Lower leg skin (tissue), 4 donors: Measurements from ENCODE around the gene IDI2. TPM values are rescaled to one million over a fixed set of nuclear protein-coding genes. Genes with fewer than 3 reads are reported as not detected.

Source experiments
- DNase-seq, 2 donors: peaks; one replicate each; pipeline ENCODE4 v3.0.0-alpha.2; 2019; ENCODE audit warnings: low spot score in 2 of 2
- H3K4me3 ChIP-seq: fragments of 200-600 bp; sonication (generic); 2 replicates; pipeline ENCODE4 v1.5.1; 2017; ENCODE audit warnings: mild to moderate bottlenecking, low read depth; ENCODE audit not compliant: poor library complexity, severe bottlenecking
- POLR2A ChIP-seq, 2 donors: fragments of 450-650 bp; IDR thresholded peaks; one replicate each; pipeline ENCODE4 v1.6.1; 2016 to 2017; ENCODE audit warnings: antibody characterized with exemption in 2 of 2, mild to moderate bottlenecking in 1 of 2, moderate library complexity in 1 of 2
- WGBS, 2 donors: methylation state at CpG; one replicate each; pipeline ENCODE4 v1.1.5; 2018; 5-methylcytosine and 5-hydroxymethylcytosine counted together
- intact Hi-C: fragments of 100-400 bp; cut with DNase I; formaldehyde crosslinking; loops from one replicate; pipeline ENCODE4 v1.15.0; 2023; ENCODE audit warnings: low total_unique reads
- total RNA-seq, 4 donors: library from RNA; depleted of rRNA; stranded (reverse); fragments of >200 nt; gene quantifications; one replicate each; pipeline ENCODE4 v1.1.0, GENCODE V29; 2016
- TF ChIP-seq, protein P1 (sequence below), 3 donors: fragments of 450-650 bp; IDR thresholded peaks; one replicate each; pipeline ENCODE4 v1.5.1; 2016; ENCODE audit warnings: antibody characterized with exemption in 3 of 3, mild to moderate bottlenecking in 3 of 3, moderate library complexity in 2 of 3

IDI2 gene
- total RNA-seq, 4 donors from 2014 or later, result not detected

DNA sequence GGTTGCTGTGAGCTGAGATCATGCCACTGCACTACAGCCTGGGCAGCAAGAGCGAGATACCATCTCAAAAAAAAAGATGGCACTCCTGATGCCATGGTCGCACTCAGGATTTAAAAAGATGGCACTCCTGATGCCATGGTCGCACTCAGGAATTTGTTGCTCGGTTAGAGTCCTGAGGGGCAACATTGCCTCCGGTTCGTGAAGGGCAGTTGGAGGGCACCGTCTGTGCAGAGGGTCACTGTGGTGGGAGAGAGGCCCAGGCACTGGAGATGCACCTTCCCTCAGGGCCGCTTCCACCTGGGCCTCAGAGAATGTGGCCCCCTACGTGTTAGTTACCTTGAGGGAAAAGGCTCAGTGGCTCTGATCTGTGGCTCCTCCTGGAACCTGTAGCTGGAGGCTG, 19.1 kb downstream of the IDI2 start:
- intact Hi-C loops, result no loop called here
- DNase-seq, result no peak
- no peak overlapping the region for H3K4me3 ChIP-seq
- WGBS, 2 donors, result 95% methylated on average over 9 of the region's 9 CpGs
- TF ChIP-seq, protein P1, sequence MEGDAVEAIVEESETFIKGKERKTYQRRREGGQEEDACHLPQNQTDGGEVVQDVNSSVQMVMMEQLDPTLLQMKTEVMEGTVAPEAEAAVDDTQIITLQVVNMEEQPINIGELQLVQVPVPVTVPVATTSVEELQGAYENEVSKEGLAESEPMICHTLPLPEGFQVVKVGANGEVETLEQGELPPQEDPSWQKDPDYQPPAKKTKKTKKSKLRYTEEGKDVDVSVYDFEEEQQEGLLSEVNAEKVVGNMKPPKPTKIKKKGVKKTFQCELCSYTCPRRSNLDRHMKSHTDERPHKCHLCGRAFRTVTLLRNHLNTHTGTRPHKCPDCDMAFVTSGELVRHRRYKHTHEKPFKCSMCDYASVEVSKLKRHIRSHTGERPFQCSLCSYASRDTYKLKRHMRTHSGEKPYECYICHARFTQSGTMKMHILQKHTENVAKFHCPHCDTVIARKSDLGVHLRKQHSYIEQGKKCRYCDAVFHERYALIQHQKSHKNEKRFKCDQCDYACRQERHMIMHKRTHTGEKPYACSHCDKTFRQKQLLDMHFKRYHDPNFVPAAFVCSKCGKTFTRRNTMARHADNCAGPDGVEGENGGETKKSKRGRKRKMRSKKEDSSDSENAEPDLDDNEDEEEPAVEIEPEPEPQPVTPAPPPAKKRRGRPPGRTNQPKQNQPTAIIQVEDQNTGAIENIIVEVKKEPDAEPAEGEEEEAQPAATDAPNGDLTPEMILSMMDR (IDR thresholded peaks at IDR 0.05), result no peak
- TF ChIP-seq POLR2A (IDR thresholded peaks at IDR 0.05), result no peak

DNA sequence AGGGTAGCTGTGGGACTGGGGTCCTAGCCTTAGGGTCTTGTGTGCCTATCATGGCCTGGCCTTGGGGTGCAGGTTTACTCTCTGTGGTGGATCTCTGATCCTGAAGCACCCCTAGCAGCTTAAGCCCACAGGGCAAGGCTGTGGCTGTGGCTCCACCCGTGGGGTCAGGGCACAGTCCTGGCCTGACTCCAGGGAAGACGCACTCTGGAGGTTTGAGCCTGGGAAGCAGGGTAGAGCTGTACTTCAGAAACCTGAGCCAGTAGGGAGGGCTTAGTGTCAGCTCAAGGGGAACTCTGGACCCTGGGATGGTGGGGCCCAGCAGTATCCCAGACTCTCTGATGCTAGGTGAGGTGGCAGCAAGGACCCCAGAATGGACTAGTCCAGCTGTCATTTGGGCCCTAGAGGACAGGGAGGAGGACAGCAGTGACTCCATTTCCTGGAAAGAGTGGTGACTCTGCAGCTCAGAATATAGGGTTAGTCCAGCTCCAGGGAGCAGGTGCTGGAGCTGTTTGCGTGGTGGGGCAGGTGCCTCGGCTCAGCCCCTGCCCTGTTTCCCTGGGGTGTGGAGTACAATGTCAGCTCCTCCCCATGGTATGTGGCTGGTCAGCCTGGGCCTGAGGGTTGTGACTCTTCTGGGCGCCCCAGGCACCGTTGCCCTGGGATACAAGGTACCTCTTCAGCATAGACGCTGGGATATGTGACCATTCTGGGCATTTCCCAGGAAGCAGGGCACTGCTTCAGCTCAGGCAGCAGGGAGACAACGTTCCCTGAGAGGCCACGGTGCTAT, 21.6 kb downstream of the IDI2 start:
- WGBS, 2 donors, result 92 to 95% methylated on average over 9 of the region's 9 CpGs
- intact Hi-C loops, result no loop called here
- no peak for TF ChIP-seq POLR2A (IDR thresholded peaks at IDR 0.05)
- TF ChIP-seq, protein P1 (IDR thresholded peaks at IDR 0.05), result no peak
- no peak for DNase-seq
- no peak overlapping the region for H3K4me3 ChIP-seq

DNA sequence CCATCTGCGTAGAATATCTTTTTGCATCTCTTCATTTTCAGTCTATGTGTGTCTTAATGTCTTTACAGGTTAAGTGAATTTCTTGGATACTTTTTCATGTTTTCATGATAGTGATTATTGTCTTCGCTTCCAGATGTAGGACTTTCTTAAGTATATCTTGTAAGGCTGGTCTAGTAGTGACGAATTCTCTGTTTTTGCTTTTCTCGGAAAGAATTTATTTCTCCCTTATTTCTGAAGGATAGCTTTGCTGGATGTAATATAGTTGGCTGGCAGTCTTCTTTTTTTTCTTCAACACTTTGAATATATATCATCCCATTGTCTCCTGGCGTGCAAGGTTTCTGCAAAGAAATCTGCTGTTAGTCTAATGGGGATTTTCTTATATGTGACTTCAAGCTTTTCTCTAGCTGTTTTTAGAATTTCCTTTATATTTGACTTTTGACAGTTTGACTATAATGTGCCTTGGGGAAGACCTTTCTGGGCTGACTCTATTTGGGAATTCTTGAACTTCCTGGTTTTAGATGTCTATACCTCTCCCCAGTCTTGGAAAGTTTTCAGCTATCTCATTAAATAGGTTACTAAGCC, 23.1 kb downstream of the IDI2 start:
- no peak for TF ChIP-seq POLR2A (IDR thresholded peaks at IDR 0.05)
- TF ChIP-seq, protein P1 (IDR thresholded peaks at IDR 0.05), result no peak
- H3K4me3 ChIP-seq, result no peak overlapping the region
- 96 to 99% methylated on average over 5 of the region's 5 CpGs for WGBS, 2 donors
- no peak for DNase-seq
- intact Hi-C loops, result no loop called here

DNA sequence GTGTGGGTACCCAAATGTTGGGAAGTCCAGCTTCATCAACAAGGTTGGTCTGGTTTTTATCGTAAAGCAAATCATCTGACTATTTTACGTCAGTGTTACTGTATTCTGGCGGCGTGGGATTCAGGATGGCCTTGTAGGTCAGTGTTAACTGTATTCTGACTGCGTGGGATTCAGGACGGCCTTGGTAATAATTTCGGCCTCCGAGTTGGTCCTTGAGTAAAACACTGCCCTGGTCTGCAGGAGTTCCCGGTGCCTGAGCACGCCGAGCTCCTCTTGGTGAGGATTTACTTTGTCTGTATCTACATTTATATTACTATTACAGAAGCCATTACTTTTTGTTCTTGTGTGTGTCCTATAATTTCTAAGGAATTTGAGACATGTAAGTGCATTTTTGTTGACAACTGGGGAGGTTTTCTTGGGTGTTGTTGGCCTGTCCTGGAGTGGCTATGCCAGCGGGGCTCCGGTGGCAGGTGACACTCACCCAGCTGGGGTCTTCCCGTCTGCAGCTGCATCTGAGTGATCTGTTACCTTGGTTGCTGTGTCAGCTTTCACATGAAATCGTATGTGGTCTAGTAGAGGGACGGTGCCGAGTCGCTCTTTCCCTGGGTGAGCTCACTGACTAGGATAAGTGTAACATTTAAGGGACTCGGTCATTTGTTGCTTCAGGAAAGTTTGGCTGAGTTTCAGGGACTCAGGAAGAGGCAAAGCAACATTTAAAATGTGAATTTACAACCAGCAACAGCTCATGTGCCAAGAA, 28.2 kb downstream of the IDI2 start:
- 86 to 87% methylated on average over 19 of the region's 19 CpGs for WGBS, 2 donors
- no peak overlapping the region for H3K4me3 ChIP-seq
- TF ChIP-seq, protein P1 (IDR thresholded peaks at IDR 0.05), result no peak
- no peak for TF ChIP-seq POLR2A (IDR thresholded peaks at IDR 0.05)
- no peak for DNase-seq
- intact Hi-C loops, result no loop called here

DNA sequence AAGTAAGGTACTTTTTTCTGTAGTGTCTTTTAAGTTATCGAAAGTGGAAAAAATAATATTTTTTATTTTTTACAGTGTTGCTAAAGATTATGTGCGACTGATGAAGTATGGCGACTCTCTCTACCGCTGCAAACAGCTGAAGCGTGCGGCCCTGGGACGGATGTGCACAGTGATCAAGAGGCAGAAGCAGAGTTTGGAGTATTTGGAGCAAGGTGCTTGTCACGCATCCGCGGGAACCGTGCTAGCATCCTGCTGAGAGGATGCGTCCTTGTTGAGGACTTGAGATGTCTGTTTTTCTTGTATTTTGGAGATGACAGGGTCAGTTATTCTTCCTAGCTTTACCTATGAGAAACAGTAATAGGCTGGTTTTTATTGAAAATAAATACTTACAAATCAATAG, 29.6 kb downstream of the IDI2 start:
- WGBS, 2 donors, result 96% methylated on average over 12 of the region's 12 CpGs
- intact Hi-C loops, result no loop called here
- H3K4me3 ChIP-seq, result no peak overlapping the region
- TF ChIP-seq, protein P1 (IDR thresholded peaks at IDR 0.05), result no peak
- no peak for TF ChIP-seq POLR2A (IDR thresholded peaks at IDR 0.05)
- DNase-seq, result no peak
